Suppressor macrophage treated with lipopolysaccharide for 1 hour (primary cell): ENCODE data around the gene MORF4L2.

Experiments used
- DNase-seq, 3 donors: peaks; one replicate each; pipeline ENCODE4 v3.0.0-alpha.2; 2020 to 2022

Gene MORF4L2

DNA sequence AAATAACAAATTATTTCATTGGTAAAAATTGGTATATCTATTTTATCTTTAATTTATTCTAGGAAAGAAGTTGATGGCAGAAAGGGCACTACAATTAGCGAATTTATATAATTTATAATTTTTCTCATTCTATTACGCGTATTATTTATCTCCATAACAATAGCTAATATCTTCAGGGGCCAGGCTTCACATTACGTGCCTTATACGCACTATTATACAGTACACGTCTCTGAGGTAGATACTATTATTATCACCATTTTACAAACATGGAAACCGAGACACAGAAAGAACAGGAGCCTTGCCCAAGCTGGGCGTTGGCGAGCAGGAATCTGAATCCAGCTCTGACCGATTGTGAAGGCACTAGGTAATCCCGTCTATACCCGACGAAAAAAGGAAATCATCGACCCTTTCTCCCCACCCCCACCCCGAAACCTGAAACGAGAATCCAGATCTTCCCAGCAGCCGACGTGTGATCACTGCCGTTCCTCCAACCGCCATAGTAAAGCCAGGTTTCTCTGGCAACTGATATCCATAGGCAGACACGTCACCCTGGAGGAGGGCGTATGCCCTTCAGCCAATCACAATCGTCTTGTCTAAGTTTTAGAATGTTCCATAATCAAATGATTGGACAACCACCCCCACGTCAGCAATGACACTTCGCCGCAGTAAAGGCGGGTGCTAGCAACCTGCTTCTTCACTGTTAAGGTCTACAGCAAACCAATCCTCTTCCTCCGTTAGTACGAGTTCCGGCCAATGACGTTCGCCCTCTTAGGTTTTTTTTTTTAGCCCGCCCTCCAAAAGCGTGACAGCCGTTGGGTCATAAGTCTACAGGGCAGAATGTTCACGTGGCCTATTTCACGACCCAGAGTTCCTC lies at the start of gene MORF4L2:
MORF4L2 (minus strand) TSS at position 501 of the 874 bp plus-strand sequence. CDS start 9,672 bp downstream, outside the sequence.
- DNase-seq: peak; percentile 91 to 95 (median 92)

DNA sequence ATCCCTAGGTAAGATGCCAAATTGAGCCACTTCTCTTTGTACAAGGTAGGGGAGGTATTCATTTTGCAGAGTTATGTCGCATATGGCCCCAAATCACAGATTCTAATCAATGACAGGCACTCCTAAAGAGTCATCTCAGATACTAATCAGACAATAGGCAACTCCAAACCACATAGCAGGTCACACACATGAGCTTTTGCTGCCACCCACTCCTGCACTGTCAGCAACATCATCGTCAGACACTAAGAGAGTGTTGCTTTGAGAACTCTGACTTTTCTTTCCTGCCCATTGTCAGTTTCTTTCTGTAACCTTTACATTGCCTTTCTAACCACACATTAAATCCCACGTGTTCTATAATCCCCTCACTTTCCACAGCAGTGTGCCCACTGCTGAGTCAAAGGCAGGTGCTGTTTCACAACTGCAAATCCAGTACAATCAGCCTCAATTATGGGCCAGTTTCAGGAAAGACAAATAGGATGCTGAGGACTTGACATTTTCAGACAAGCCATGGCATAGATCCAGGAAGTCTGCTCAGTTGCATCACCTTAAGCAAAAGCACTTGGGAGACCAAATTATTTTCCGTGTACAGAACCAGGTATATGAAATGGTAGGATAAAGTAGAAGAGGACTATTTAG lies 47.7 kb upstream of the MORF4L2 start:
- no peak for DNase-seq

- no peak for DNase-seq
Measured at GRCh38 chrX:103733017-103733416, 46.5 kb upstream of the MORF4L2 start.

DNA sequence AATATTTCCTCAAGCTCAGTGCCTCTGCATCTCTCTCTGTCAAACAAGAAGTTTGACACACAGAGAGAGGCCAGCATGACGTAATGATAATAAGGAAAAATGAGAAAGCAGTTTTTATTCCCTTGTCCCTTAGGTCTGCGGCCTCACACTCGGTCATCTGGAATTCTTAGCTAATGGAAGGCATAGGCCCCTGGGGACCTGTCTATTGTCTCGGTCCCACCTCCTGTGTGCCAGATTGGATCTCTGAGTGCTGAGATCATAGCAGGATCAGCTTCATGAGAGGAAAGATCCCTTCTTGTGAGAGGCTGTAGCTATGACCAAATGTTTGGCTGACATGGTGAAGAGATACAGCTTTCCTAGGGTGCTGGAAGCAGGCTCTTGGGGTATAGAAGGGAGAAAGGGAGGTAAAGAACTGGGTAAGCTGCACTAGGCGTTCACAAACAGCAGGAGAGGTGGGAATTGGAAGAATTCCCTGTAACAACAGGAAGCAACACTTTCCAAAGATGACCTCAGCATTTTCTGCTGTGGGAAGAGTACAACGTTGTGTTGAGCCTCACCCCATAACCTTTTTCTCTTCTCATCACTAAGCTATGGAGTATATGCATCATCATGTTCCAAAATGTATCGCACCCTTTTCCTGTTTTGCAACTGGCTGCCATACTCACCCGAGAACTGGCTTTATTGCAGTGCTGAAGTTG lies 44.4 kb upstream of the MORF4L2 start:
- no peak for DNase-seq

DNA sequence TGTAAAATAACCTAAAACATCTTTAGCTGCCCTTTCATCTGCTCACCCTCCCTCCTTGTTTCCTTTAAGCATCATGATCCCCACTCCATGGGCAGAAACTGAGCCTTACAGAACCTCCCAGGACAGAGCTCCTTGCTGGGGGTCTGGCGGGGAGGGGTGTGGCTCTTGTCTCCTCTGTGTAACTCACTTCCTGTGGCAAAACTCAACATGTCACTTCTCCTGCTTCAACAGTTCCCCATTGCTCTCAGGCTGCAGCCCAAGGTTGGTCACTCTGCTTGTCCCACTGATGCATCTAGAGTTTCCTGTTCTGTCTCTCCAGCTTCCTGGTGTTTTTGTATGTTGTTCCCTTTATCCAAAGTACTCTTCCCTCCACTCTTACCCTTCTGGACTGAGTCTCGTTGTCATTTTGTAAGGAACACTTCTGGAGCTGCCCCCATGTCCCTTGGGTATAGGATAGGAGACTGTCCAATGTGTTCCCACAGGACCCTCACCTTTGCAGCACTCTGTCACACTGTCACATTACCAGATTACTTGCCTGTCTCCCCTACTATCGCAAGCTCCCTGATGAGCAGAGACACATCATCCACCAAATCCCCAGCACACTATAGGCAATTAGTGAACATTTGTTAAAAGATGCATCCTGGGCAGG lies 43.8 kb upstream of the MORF4L2 start:
- DNase-seq: peak in 2 of 3 donors; percentile 5 to 9

DNA sequence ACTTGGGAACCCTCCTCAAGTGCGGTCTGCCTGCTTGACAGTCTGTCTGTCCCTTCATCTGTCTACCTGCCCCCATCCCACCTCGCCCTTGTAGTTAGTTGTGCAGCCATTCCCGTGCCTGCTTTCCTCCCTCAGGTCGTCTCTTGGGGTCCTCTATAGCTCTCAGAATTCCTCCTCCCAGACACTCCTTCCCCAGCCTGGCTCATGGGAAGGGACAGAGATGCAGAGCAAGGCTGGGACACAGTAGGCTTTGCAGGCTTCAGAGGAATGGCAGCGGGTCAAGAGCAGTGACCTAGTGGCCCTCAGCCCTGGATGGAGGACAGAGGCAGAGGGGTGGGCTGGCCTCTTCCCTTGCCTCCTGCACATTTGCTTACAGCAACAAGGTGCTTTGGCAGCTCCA lies 42.5 kb upstream of the MORF4L2 start:
- no peak for DNase-seq

DNA sequence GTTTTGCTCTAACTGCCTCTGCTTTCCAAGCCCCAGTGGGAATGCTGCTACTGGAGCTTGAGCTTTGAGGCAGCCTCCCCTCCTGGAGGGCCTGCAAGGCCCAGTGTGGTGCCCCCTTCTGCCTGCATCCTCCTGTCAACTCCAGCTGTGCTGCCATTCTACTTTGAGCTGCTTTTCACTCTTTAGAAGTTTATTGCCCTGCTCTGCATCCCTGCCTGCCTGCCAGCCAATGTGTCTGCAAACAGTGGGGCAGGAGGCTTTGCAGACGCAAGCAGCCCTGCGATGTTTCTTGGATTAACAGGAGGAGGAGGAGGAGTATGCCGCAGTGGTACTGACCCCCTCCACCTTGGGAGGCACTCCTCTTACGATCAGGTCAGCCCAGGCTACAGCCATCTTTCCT lies 40.6 kb upstream of the MORF4L2 start:
- DNase-seq: no peak

DNA sequence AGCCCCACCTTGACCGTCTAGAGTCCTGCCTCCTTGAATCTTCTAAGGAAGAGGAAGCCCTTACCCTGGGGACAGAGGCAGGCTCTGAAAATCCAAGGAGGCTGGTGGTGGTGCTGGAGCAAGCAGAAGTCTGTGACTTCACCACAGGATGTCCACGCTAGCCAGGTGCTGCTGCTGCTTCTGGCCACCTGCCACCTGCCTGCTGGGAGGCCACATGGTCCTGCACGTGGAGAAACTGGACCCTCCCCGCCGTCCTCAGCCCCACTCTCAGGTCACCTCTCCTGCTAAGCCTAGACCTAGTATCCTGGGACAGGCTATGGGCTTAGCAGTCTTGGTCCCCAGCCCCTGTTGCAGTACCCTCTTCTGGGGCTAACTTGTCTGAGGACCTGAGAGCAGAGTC lies 40.0 kb upstream of the MORF4L2 start:
- DNase-seq: no peak

DNA sequence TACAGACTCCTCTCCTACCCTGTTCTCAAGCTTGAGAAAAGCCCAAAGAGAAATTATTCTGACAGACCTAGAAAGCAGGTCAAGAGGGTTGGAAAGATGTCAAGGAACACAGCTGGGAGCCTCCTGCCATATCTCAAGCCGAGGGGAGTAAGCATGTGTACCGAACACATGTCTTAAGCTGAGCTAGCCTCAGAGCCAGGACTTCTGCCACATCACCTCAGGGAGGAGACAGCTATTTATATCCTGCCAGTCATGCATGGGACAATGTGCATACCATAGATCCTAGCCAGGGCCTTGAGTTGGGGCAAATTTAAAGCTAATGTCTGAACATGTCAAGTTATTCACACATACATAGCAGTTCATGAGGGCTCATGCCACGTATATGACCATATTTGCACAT lies 36.0 kb upstream of the MORF4L2 start:
- no peak for DNase-seq

DNA sequence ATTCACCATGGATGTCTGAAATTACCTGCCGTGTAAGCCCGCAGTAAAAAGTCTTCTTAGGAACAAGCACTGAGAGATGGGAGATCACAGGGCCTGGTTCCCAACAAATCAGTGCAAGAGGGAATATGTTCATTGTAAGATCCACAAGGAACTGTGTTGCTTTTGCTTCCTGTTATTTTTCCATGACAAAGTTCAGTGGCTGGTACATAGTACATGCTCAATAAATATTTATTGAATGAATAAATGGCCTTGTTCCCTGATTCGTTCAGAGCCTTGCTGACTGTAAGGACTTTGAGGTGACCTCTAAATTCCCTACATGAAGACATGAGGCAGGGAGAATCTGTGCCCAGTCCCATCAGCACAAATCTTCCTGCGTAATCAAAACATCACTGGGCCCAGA lies 31.6 kb upstream of the MORF4L2 start:
- DNase-seq: no peak

GRCh38 chrX:103716962-103717361 lies 30.5 kb upstream of the MORF4L2 start:
- DNase-seq: no peak

- DNase-seq: no peak
Measured at GRCh38 chrX:103710609-103711008, 24.1 kb upstream of the MORF4L2 start, which contains the start of gene TMEM31. TMEM31 (plus strand) TSS chrX:103710909; CDS start chrX:103712259, 1,350 bp downstream.

- no peak for DNase-seq
Measured at GRCh38 chrX:103704863-103705262, 18.4 kb upstream of the MORF4L2 start.

DNA sequence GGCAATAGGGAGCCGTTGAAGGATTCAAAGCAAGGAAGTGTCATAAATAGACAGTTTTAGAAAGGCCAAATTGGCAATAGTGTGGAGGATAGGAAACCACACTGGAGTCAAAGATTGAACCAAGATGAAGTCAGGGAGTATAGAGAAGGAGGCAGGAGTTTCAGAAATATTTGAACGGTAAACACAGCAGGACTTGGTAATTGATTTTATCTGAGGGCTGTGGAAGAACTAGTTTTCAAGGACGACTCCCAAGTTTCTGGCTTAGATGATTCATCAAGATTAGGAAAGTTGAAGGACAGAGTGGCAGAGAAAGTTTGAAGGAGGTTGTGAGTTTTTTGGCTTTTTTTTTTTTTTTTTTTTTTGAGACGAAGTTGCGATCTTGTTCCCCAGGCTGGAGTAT lies 12.7 kb upstream of the MORF4L2 start:
- no peak for DNase-seq

GRCh38 chrX:103697687-103698086 lies 11.2 kb upstream of the MORF4L2 start:
- DNase-seq: no peak

- DNase-seq: no peak
Measured at GRCh38 chrX:103691059-103691458, 4.6 kb upstream of the MORF4L2 start.

DNA sequence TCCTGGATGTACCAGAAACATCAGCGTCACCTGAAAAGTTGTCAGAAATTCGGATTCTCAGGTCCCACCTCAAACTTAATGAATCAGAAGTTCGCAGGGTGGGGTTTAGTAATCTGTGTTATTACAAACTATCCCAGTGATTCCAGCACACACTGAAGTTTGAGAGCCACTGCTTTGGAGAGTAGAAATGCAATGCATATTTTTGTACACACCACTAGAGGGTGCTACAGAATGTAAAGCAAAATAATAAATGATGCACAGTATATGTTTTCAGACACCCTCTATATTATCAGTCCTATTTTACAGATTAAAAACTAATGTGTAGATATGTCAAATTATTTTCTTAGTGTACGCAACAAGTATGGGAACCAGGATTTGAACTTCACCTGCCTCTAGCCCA lies 2.4 kb upstream of the MORF4L2 start:
- DNase-seq: peak; percentile 3 to 66 (median 57)

- DNase-seq: peak; percentile 70 to 78 (median 77)
Measured at GRCh38 chrX:103687696-103688201, 1.2 kb upstream of the MORF4L2 start.

GRCh38 chrX:103687073-103687695 lies 685 bp upstream of the MORF4L2 start:
- DNase-seq: peak; percentile 77 to 92 (median 82)

- peak in 2 of 3 donors; percentile 10 to 14 for DNase-seq
Measured at GRCh38 chrX:103685396-103685795, 1.1 kb downstream of the MORF4L2 start.

DNA sequence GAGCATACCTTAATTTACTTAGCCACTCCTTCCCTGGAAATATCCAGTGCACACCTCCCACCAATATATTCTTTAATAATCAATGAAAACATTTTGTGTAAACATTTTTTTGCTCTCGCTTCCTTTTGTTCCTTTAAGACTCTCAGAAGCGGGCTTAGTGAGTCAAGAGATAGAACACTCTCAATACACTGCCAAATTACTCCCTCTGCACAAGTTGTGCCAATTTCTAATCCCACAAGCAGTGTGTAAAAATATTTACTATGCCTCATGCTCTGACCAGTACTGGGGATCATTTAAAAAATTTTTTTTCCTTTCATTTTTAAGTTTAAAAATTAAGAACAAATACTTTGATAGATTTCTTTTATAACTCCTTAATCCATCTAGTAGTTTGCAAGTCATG lies 5.1 kb downstream of the MORF4L2 start:
- DNase-seq: no peak
